ENCODE results near the gene MRPS21.
A peak's percentile ranks its signal among the peaks of the same experiment; 100 is the strongest.

The MRPS21 gene

GRCh38 chr1:150293433-150294253 is at the start of gene MRPS21:
MRPS21 (plus strand) TSS chr1:150293861; CDS start chr1:150294367, 506 bp downstream.
- peak; percentile 78 to 80 for DNase-seq

GRCh38 chr1:150249936-150250335 is 43.7 kb upstream of the MRPS21 start:
- no peak for DNase-seq

DNA sequence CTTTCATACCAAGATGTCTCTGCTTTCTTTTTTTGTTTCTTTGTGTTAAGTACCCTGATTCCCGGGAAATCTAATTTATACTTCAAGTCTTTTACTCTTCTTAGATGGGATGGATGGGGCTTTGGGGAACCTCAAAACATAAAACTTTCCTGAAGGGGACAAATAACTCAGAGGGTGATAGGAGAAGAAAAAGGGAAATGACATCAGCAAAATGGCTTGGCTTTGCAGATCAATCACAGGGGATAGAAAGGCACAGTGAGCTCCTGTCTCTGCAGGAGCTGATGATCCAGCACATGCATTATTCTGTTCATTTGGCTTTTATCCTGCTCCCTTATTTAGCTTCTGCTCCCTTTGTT is 37.5 kb upstream of the MRPS21 start:
- DNase-seq = no peak

DNA sequence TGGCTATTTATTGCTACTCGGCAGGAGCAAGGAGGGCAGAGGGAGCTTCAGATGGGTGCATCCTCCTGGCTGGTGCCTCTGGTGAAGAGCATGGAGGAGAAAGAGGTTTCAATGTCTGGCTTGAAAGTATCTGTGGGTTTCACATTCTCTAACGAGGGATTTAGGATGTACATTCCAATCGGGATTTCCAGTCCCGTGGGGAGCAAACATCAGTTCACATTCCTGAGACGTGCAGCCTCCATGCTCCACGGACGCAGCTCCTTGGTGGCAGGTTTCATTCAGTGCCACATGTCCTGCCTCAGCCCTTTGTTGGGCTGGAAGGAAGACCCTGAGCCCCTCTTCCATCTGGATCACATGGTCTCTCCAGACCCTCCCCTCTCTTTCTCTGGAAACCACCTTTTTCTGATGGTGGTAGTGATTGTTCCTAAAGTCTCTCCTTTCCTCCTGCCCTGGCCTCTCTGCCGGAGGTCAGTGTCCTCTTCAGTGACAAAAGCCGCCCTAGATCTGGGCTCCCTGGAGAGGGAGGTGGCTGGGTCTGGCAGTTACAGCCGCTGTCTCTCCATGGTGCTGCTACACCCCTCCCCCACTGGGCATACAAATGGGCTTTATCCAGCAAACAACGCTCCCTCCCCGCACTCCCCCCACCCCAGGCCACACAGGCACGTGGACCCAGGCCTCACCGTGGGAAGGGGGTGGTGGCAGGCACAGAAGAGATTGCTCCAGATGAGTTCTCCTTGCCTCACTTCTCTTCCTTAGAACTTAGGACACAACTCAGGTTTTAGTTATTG is 36.9 kb upstream of the MRPS21 start:
- DNase-seq = no peak

- DNase-seq = no peak
Observed at GRCh38 chr1:150257624-150258585, 35.8 kb upstream of the MRPS21 start, which contains the start of gene CA14. CA14 (plus strand) TSS chr1:150257774; CDS start chr1:150258129, 355 bp downstream.

GRCh38 chr1:150259217-150259616 is 34.4 kb upstream of the MRPS21 start:
- DNase-seq = no peak

- DNase-seq = no peak
Observed at GRCh38 chr1:150259758-150260669, 33.6 kb upstream of the MRPS21 start.

DNA sequence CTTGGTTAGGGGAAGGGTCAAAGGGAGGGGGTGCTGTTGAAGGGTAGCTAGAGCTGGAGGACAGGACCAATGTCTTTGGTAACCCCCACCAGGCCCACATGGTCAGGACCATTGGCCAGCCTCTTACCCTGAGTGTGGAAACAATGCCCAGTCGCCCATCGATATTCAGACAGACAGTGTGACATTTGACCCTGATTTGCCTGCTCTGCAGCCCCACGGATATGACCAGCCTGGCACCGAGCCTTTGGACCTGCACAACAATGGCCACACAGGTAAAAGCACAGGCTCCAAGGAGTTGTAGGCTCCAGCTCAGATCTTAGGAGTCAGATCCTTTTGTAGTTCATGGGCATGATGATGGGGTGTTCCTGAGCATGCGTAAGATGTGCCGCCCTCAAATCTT is 32.3 kb upstream of the MRPS21 start:
- no peak for DNase-seq

DNA sequence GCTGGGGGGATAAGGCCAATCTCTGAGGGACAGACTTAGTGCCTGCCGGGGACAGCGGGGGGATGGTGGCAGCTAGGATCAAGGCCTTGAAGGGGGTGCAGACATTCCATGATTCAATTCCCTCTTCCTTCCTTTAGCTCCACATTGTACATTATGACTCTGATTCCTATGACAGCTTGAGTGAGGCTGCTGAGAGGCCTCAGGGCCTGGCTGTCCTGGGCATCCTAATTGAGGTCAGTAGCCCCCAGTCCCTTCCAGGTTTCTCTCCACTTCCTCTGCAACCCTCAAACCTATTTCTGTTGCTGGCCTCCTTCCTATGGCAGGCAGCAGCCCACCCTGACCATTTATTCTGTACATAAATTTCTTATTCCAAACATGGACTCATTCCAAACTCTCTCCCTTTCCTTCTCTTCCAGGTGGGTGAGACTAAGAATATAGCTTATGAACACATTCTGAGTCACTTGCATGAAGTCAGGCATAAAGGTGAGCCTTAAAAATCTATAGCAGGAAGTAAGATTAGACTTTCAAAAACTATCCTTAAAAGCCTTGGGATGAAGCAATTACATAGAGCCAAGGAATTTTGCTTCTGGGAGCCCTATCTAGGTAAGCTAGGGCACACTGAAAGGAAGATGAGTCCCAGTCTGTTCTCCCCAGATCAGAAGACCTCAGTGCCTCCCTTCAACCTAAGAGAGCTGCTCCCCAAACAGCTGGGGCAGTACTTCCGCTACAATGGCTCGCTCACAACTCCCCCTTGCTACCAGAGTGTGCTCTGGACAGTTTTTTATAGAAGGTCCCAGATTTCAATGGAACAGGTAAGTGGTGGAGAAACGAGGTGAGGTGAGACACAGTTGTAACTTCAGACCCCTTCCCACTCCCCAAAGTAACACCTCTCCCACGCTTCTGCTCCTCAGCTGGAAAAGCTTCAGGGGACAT is 31.0 kb upstream of the MRPS21 start:
- DNase-seq = no peak

DNA sequence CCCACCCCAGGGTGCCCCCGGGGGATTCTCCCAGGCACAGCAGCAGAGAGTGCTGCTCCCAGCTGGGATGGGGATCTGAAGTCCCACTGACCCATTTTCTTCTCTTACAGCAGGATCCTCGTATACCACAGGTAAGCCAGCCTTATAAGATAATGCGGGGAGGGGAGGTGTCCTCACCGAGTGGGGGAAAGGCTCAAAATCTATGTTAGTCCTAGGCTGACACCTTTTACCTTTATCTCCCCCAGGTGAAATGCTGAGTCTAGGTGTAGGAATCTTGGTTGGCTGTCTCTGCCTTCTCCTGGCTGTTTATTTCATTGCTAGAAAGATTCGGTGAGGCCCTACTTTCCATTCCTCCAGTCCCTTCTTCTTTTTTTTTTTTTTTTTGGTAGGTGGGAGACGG is 30.1 kb upstream of the MRPS21 start:
- DNase-seq = no peak

DNA sequence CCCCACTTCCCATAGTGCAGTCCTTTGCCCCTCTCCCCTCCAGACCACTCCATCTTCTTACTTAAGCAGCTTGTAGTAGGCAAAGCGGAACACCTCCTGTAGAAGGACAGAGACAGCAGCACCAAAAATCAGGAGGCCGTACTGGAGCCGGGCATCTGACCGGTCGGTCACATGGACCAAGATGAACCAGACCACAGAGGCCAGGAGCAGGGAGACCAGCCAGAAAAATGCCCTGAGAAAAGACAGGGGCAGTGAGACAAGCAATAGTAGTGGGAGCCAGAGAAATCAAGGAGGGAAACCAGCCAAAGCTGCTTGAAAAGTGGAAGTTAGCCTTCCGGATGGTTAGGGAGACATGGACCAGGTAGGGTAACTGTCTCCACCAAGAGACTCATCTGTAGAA is 25.8 kb upstream of the MRPS21 start:
- no peak for DNase-seq

DNA sequence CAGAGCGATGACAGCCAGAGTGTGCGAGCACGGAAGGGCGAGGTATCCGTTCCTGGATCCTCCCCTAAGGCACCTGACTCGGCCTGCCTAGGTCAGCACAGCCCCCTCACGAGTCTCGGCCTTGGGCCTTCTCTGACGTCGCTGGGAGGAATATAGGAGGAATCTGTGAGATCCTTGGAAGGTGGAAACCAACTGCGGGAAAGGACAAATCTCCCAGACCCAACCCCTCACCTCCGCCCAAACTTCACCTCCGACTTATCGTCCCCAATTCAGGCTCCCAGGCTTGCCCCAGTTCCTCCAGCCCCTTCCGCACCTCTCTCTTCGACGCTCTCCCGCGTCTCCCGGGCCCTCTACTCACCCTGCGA is 25.3 kb upstream of the MRPS21 start:
- DNase-seq = peak in 1 of 2 donors; percentile 36

GRCh38 chr1:150268705-150269403 is 24.8 kb upstream of the MRPS21 start, which contains the start of gene APH1A:
APH1A (minus strand) TSS chr1:150269016; CDS start chr1:150268810, 206 bp downstream.
- peak; percentile 91 to 92 for DNase-seq

- DNase-seq = no peak
Observed at GRCh38 chr1:150269451-150269850, 24.2 kb upstream of the MRPS21 start.

GRCh38 chr1:150271291-150271959 is 22.2 kb upstream of the MRPS21 start:
- no peak for DNase-seq

DNA sequence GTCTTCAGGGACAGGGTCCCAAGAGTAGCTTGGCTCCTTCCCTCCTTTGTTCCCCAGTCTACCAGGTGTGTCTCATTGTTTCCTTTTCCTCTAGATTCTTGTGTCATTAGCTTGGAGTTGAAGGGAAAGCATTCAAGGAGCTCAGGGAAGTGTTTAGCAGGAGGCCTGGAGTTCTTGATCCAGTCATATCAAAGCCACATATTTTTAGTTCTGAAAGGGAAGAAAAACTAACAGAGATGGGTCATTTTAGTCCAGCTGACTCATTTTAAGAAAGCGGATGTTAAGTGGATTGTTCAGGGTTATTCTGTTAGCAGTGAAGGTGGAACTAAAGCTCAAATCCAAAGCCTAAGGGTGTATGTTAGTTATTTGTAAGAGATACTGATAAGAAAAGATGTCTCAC is 20.4 kb upstream of the MRPS21 start:
- DNase-seq = no peak

DNA sequence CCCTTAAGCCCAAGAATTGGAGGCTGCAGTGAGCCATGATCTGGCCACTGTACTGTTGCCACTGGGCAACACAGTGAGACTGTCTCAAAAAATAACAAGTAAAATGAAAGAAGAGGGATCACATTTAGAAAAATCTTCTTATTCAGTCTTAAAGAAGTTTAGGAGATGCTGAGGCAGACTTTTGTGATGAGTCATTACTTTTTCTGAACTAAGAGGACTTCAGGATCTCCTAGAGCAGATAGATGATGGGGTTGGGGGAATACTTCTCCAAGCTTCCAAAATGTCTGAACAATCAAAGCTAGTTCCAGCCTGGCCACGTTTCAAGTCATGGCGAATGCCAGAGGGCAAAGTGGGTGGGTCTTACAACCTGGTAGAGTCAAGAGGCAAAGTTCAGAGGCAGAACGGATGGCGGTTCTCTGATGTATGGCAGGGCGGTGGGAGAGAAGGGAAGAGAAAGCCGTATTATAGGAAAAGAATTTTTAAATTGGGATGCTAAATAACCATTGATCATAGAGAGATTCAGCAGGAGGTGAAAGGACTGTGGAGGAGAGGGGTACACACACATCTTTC is 13.4 kb upstream of the MRPS21 start:
- no peak for DNase-seq

DNA sequence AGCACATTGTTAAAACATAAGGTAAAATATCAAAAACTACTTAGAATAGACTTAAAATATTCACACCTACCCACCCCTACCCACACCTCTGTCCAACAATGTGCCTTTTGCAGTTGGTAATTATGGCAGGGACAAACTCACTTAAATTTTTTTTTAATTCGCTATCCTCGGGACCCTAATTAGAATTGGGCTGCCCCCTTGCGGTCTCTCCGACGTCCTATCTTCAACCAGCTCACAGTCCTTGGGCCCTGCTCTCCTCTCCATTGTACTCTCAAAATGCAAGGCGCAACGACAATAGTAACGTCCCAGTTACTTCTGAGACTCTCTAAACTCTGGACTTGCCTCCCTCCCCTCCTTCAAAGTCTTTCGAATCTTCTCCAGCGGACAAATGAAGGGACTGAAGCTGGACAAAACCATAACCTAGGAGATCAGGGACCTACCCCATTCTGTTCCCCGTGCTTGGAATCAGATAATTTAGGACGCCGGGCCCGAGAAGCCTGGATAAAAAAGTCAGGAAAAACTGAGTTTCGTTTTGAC is 12.4 kb upstream of the MRPS21 start:
- DNase-seq = peak; percentile 63 to 66

Measured in activated CD4-positive, alpha-beta T cell treated with anti-CD3 and anti-CD28 coated beads for 4 hours (primary cell).